ENCODE data around the gene CLDN14.
A peak's percentile ranks its signal among the peaks of the same experiment; 100 is the strongest.
"Not testable (repeated sequence)": the region's sequence is repeated elsewhere in the genome, so short reads cannot be mapped to it uniquely, and the experiment has no call there.

CLDN14 gene

DNA sequence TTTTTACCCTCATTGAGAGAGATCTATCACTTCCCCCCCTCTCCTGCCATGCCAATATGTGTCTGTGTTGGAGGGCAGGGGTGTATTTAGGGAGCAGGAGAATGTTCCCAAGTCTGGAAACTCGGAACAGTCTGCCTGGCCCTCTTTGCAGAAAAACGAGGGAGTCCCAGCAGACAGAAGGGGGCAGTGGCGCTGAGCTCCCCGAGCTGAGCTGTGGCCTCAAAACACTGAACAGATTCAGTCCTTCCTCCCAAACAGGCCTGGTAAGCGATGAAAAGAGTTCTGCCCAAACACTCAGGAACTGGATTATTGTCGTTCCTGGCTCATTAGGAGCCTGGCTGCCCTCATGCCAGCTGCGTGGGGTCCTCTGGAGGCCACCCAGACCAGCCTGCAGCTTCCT, 981 bp downstream of the CLDN14 start:
- no peak for DNase-seq
- H3K9me3 ChIP-seq = no peaks in the 10 kb centered on the region
- H3K36me3 ChIP-seq = no peaks in the 10 kb centered on the region
- H3K4me3 ChIP-seq (ENCODE audit: low read depth, low read length) = no peak overlapping the region
- TF ChIP-seq, protein P1, sequence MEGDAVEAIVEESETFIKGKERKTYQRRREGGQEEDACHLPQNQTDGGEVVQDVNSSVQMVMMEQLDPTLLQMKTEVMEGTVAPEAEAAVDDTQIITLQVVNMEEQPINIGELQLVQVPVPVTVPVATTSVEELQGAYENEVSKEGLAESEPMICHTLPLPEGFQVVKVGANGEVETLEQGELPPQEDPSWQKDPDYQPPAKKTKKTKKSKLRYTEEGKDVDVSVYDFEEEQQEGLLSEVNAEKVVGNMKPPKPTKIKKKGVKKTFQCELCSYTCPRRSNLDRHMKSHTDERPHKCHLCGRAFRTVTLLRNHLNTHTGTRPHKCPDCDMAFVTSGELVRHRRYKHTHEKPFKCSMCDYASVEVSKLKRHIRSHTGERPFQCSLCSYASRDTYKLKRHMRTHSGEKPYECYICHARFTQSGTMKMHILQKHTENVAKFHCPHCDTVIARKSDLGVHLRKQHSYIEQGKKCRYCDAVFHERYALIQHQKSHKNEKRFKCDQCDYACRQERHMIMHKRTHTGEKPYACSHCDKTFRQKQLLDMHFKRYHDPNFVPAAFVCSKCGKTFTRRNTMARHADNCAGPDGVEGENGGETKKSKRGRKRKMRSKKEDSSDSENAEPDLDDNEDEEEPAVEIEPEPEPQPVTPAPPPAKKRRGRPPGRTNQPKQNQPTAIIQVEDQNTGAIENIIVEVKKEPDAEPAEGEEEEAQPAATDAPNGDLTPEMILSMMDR (IDR thresholded peaks at IDR 0.05; ENCODE audit: low read depth, low read length) = 0 out of 2 replicates have a peak, but pooled peaks have one; percentile 10
- no peaks in the 10 kb centered on the region for H3K4me1 ChIP-seq
- H3K27me3 ChIP-seq = peaks cover 6% of the 10 kb centered on the region

DNA sequence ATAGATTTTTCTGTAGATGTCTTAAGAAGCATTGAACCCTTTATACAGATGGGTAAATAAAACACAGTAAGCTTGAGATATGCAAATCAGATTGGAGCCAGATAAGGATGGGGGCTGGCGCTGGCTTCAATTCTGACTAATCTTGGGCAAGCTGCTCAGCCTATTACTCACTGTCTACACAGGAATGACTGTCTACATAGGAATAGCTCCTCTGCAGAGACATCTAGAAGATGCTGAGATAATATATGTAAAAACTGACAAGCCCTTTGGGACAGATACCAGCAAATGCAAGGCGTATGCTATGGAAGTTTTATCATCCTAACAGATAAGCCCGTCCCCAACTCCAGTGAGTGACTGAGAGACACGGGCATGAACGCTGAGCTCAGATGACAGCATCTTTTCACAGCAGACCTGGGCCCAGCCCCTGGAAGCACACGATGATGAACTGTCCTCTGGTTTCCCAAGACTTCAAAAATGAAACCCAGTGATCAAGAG, 1.7 kb downstream of the CLDN14 start:
- DNase-seq = no peak
- H3K9me3 ChIP-seq = no peaks in the 10 kb centered on the region
- no peaks in the 10 kb centered on the region for H3K4me1 ChIP-seq
- TF ChIP-seq, protein P1 (IDR thresholded peaks at IDR 0.05; ENCODE audit: low read depth, low read length) = no peak
- H3K4me3 ChIP-seq (ENCODE audit: low read depth, low read length) = no peak overlapping the region
- H3K36me3 ChIP-seq = no peaks in the 10 kb centered on the region
- peaks cover 6% of the 10 kb centered on the region for H3K27me3 ChIP-seq

DNA sequence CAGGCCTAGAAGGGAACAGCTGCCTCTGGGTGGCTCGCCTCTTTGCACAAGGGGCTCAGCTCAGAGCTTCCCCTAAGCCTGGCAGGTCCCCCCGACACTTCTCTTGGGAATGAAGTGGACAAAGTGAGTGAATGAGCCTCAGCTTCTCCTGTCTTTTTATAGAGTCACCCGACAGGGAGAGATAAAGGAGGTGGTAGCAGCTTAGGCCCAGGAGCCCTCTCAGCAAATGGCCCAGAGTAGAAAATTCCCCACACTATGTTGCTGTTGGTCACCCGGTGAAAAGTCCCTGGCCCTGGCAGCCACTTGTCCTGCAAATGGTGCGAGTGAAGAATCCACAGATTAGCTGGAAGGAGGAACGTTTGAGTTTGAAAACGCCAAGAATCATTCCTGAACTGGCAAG, 2.4 kb downstream of the CLDN14 start:
- TF ChIP-seq, protein P1 (IDR thresholded peaks at IDR 0.05; ENCODE audit: low read depth, low read length) = no peak
- no peak for DNase-seq
- Histone ChIP-seq H3K4me1 (no peaks in the 10 kb centered on the region), H3K4me3 (ENCODE audit: low read depth, low read length) (no peak overlapping the region), H3K9me3 (no peaks in the 10 kb centered on the region), H3K27me3 (peaks cover 6% of the 10 kb centered on the region), H3K36me3 (no peaks in the 10 kb centered on the region)

DNA sequence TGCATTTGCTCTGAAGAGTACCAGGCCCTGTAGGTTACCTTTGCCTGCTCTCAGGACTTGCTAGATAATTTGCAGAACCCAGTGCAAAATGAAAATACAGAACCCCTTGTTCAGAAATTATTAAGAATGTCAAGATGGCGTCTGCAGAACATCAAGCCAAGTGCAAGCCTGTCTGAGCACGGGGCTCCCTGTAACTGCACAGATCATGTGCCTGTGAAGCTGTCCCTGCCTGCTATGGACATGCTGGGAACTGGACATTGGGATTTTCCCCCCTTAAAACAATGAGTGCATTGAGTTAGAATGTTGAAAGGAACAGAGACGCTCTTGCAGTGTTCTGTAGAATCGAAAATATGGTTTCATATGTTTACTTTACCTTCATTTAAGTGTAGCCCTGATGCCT, 2.9 kb downstream of the CLDN14 start:
- no peaks in the 10 kb centered on the region for H3K4me1 ChIP-seq

DNA sequence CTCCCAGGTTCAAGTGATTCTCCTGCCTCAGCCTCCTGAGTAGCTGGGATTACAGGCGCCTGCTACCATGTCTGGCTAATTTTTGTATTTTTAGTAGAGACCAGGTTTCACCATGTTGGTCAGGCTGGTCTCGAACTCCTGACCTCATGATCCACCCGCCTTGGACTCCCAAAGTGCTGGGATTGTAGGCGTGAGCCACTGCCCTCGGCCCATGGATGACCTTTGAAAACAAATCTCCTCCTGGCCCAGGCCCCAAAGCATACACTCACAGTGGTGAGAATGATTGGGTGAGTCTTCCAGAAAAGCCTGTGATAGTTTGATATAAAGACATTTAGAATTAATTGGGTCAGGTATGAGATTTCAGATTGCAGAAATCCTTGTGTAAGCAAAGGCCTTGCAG, 3.4 kb downstream of the CLDN14 start:
- not testable (repeated sequence) for H3K9me3 ChIP-seq; DNase-seq; H3K27me3 ChIP-seq; H3K36me3 ChIP-seq; H3K4me3 ChIP-seq (ENCODE audit: low read depth, low read length); H3K4me1 ChIP-seq

More for the DNA sequence above, 2.9 kb downstream of the CLDN14 start:
- H3K4me3 ChIP-seq (ENCODE audit: low read depth, low read length) = no peak overlapping the region
- TF ChIP-seq, protein P1 (IDR thresholded peaks at IDR 0.05; ENCODE audit: low read depth, low read length) = no peak
- no peaks in the 10 kb centered on the region for H3K9me3 ChIP-seq
- H3K27me3 ChIP-seq = peaks cover 6% of the 10 kb centered on the region
- no peak for DNase-seq
- no peaks in the 10 kb centered on the region for H3K36me3 ChIP-seq

DNA sequence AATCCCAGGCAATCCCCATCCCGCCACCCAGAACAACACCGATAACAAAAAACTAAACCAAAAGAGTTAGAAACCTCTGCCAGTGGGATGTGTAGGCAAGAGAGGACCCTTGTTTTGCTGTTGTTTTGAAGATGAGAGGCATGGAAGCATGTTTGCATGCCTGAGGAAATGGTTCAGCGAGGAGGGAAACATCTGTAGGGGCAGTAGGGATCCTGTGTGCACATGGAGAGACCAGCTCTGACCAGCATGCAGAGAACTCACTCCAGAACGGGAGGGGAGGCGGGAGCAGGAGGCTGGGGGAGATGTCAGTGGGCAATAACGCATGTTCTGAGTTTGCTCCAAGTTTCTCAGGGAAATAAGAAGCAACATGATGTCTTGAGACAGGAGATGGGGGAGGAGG, 5.3 kb downstream of the CLDN14 start:
- Histone ChIP-seq H3K36me3 (no peaks in the 10 kb centered on the region), H3K27me3 (peaks cover under 1% of the 10 kb centered on the region; the same call in 1 of the 2 replicates), H3K9me3 (no peaks in the 10 kb centered on the region), H3K4me1 (no peaks in the 10 kb centered on the region), H3K4me3 (ENCODE audit: low read depth, low read length) (no peak overlapping the region)
- no peak for DNase-seq
- TF ChIP-seq, protein P1 (IDR thresholded peaks at IDR 0.05; ENCODE audit: low read depth, low read length) = no peak

DNA sequence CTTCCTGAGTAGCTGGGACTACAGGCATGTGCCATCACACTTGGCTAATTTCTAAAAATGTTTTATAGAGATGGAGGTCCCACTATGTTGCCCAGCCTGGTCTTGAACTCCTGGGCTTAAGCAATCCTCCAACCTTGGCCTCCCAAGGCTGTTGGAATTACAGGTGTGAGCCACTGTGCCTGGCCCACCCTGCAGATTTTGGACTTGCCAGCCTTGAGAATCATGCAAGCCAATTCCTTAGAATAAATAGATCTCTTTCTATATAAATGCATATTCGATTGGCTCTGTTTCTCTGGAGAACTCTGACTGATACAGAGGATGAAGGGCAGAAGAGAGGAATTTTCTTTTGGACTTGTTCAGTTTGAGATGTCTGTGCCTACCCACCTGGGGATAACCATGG, 6.7 kb downstream of the CLDN14 start:
- H3K36me3 ChIP-seq = no peaks in the 10 kb centered on the region
- H3K4me1 ChIP-seq = no peaks in the 10 kb centered on the region
- no peak for DNase-seq
- TF ChIP-seq, protein P1 (IDR thresholded peaks at IDR 0.05; ENCODE audit: low read depth, low read length) = no peak
- no peaks in the 10 kb centered on the region; the same call in 1 of the 2 replicates for H3K9me3 ChIP-seq
- no peak overlapping the region for H3K4me3 ChIP-seq (ENCODE audit: low read depth, low read length)
- no peaks in the 10 kb centered on the region for H3K27me3 ChIP-seq

Data from BE2C (cell line).